ENCODE results near the gene DCDC2C.

DNA sequence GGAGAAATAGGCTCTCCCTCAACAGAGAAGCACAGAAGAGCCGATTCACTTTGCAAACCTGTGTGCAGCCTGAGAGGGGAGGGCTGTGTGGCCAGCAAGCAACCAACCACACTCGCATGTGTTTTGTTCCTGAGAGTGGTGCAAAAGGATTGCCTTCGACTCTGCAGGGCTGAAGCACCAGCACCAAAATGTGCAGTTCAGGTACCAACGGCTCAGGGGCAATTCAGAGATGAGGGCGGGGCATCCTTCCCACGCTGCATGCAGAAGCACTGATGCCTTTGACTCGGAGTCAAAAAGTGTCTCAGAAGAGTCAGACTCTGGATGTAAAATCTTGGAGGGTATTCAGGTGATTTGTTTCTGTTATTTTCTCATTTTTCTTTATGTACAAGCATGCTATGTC lies 55.5 kb downstream of the DCDC2C start:
- TF ChIP-seq, protein P1, sequence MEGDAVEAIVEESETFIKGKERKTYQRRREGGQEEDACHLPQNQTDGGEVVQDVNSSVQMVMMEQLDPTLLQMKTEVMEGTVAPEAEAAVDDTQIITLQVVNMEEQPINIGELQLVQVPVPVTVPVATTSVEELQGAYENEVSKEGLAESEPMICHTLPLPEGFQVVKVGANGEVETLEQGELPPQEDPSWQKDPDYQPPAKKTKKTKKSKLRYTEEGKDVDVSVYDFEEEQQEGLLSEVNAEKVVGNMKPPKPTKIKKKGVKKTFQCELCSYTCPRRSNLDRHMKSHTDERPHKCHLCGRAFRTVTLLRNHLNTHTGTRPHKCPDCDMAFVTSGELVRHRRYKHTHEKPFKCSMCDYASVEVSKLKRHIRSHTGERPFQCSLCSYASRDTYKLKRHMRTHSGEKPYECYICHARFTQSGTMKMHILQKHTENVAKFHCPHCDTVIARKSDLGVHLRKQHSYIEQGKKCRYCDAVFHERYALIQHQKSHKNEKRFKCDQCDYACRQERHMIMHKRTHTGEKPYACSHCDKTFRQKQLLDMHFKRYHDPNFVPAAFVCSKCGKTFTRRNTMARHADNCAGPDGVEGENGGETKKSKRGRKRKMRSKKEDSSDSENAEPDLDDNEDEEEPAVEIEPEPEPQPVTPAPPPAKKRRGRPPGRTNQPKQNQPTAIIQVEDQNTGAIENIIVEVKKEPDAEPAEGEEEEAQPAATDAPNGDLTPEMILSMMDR (IDR thresholded peaks at IDR 0.05) = no peak
- no peak for TF ChIP-seq RAD21 (IDR thresholded peaks at IDR 0.05; ENCODE audit: low read length)
- no peak for TF ChIP-seq TAF1 (IDR thresholded peaks at IDR 0.05; ENCODE audit: borderline replicate concordance, low read depth, low read length)
- TF ChIP-seq POLR2AphosphoS5 (IDR thresholded peaks at IDR 0.05; ENCODE audit: low read depth, low read length) = no peak
- no peak for TF ChIP-seq TEAD4 (IDR thresholded peaks at IDR 0.05; ENCODE audit: borderline replicate concordance, insufficient read depth)
- TF ChIP-seq, protein P2, sequence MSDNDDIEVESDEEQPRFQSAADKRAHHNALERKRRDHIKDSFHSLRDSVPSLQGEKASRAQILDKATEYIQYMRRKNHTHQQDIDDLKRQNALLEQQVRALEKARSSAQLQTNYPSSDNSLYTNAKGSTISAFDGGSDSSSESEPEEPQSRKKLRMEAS (IDR thresholded peaks at IDR 0.05; ENCODE audit: low read depth) = no peak
- no peak for TF ChIP-seq RCOR1 (IDR thresholded peaks at IDR 0.05; ENCODE audit: low read length)
- TF ChIP-seq FOXJ3 (CRISPR knock-in tag; IDR thresholded peaks at IDR 0.05) = no peak
- TF ChIP-seq NRF1 (IDR thresholded peaks at IDR 0.05; ENCODE audit: low read depth, low read length) = no peak
- TF ChIP-seq, protein P3, sequence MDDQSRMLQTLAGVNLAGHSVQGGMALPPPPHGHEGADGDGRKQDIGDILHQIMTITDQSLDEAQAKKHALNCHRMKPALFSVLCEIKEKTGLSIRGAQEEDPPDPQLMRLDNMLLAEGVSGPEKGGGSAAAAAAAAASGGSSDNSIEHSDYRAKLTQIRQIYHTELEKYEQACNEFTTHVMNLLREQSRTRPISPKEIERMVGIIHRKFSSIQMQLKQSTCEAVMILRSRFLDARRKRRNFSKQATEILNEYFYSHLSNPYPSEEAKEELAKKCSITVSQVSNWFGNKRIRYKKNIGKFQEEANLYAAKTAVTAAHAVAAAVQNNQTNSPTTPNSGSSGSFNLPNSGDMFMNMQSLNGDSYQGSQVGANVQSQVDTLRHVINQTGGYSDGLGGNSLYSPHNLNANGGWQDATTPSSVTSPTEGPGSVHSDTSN (IDR thresholded peaks at IDR 0.05) = no peak
- TF ChIP-seq EP300 (IDR thresholded peaks at IDR 0.05; ENCODE audit: borderline replicate concordance in 1 of 2, low read depth in 1 of 2, low read length in 1 of 2) = no peak
- TF ChIP-seq MEF2A (IDR thresholded peaks at IDR 0.05; ENCODE audit: borderline replicate concordance, low read depth) = no peak
